Measurements from ENCODE around the gene TLL1. TPM values are rescaled to one million over a fixed set of nuclear protein-coding genes. Genes with fewer than 3 reads are reported as not detected.

TLL1 gene
- total RNA-seq, 1 experiment from 2014 or later, result 0.37 TPM

GRCh38 chr4:166123546-166123945 lies 250.5 kb downstream of the TLL1 start:
- TF ChIP-seq SP1 (IDR thresholded peaks at IDR 0.05; ENCODE audit: low read depth) (no peak), YY1 (IDR thresholded peaks at IDR 0.05; ENCODE audit: extremely low read depth, insufficient replicate concordance, low read depth, low read length) (no peak), TCF7L2 (IDR thresholded peaks at IDR 0.05; ENCODE audit: borderline replicate concordance, extremely low read depth, insufficient read depth, insufficient read length) (no peak), ZBTB33 (IDR thresholded peaks at IDR 0.05; ENCODE audit: extremely low read depth, insufficient replicate concordance, low read length) (no peak), CBX3 (IDR thresholded peaks at IDR 0.05; ENCODE audit: low read depth) (no peak), ELF1 (IDR thresholded peaks at IDR 0.05; ENCODE audit: borderline replicate concordance, low read depth) (no peak), SIN3A (IDR thresholded peaks at IDR 0.05; ENCODE audit: low read depth) (no peak), POLR2AphosphoS5 (IDR thresholded peaks at IDR 0.05; ENCODE audit: low read depth, low read length) (no peak), ZFX (IDR thresholded peaks at IDR 0.05) (no peak), SRF (IDR thresholded peaks at IDR 0.05; ENCODE audit: low read depth) (no peak)
- no peaks in the 10 kb centered on the region for H3K79me2 ChIP-seq (ENCODE audit: insufficient read depth, low read length)
- ChIA-PET POLR2A (no interaction called here), CTCF (no interaction called here), RAD21 (ENCODE audit: low non-redundant PET in 1 of 2, low total read pairs in 2 of 2, uncharacterized antibody in 2 of 2, unreplicated experiment in 2 of 2) (no interaction called here)
- H3K4me3 ChIP-seq (replicated peaks in 1 of 2; ENCODE audit: low read depth in 1 of 2, low read length in 2 of 2), result no peak overlapping the region
- no peaks in the 10 kb centered on the region for H4K20me1 ChIP-seq (ENCODE audit: insufficient read depth)
- H3K27ac ChIP-seq (ENCODE audit: low read depth, low read length), result no peak overlapping the region
- no peaks in the 10 kb centered on the region for H3K9me3 ChIP-seq (ENCODE audit: control insufficient read depth in 1 of 2, insufficient read depth in 1 of 2, low read depth in 1 of 2, low read length in 2 of 2)
- peaks cover 3% of the 10 kb centered on the region in 2 experiments; a peak in 2 of 4 replicates for H3K4me1 ChIP-seq (ENCODE audit: control insufficient read depth in 1 of 2, insufficient read depth in 2 of 2, low read length in 2 of 2)
- intact Hi-C loops (cut with micrococcal nuclease), result no loop called here
- H3K27me3 ChIP-seq (ENCODE audit: insufficient read depth, low read length), result no peaks in the 10 kb centered on the region
- BruUV-seq (replicated peaks), result no TSS peak
- H3K9me2 ChIP-seq (ENCODE audit: insufficient read depth), result no peaks in the 10 kb centered on the region
- no peaks in the 10 kb centered on the region for H3K36me3 ChIP-seq (ENCODE audit: control insufficient read depth in 1 of 2, insufficient read depth in 2 of 2, low read length in 2 of 2)
- H2AFZ ChIP-seq (ENCODE audit: low read depth, low read length, poor library complexity, severe bottlenecking), result no peak overlapping the region
- no peak overlapping the region for H3K4me2 ChIP-seq (ENCODE audit: low read length)
- ATAC-seq (no peak), DNase-seq (ENCODE audit: low read depth, low spot score) (no peak)
- no peak overlapping the region for H3K9ac ChIP-seq (ENCODE audit: low read length)

Data from HCT116 (cell line).